HG02970 (cell line): Measurements from ENCODE around the gene ATP2B2.

Source experiments
- ATAC-seq: cut with Tn5 transposase; IDR thresholded peaks from one replicate; pipeline ENCODE4 v1.9.1; 2021; ENCODE audit warnings: mild to moderate bottlenecking, moderate library complexity, moderate number of reproducible peaks; ENCODE audit not compliant: unreplicated experiment, low FRiP score

The ATP2B2 gene

DNA sequence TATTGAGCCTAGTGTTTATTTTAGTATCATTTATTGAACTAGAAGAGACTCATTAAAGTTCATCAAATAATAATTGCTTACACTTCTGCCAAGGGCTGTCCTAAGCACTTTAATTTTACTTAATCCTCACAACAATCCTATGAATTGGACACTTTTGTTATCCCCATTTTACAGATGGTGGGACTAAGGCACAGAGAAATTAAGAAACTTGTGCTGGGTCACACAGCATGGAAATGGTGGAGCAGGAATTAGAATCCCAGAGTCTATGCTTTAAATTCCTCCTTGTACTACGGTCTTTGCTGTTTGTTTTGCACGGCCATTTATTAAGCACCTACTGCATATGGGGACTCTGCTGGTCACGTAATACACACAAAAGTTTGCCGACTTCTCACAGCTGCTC is 7.9 kb downstream of the ATP2B2 start:
- no peak for ATAC-seq

DNA sequence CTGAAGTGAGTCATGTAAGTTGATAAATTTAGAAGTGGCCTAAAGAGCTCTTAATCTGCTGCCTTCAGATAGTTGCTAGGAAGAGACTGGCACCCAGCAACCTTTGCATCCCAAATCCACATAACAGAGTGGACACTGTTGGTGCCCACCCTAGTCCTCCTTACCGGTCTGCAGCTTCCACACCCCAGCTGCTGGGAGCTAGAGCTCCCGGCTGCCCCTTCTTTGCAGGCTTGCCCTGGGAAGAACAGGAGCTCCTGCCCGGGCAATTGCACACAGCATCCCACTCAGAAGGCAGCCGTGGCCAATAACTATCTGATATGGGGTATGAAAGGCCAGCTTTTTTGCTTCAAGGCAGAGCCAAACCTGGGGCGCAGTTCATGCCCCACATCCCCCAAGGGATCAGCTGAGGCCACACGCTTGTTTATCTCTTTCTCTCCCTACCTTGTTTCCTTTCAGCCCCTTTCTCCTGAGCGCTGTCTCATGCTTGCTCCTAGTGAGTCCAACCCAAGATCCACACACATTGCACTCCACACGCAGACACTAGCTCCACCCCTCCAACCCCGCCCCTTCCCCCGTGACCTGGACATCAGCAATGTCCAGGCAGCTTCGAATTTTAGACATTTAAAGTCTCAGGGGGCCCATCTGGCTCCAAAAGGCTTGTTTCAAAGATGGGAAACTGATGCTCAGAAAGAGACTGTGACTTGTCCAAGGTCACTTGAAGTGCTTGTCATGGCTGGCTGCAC is 9.1 kb downstream of the ATP2B2 start:
- ATAC-seq, result no peak

GRCh38 chr3:10495614-10496013 is 9.8 kb downstream of the ATP2B2 start:
- no peak for ATAC-seq

GRCh38 chr3:10495003-10495402 is 10.4 kb downstream of the ATP2B2 start:
- ATAC-seq, result no peak

DNA sequence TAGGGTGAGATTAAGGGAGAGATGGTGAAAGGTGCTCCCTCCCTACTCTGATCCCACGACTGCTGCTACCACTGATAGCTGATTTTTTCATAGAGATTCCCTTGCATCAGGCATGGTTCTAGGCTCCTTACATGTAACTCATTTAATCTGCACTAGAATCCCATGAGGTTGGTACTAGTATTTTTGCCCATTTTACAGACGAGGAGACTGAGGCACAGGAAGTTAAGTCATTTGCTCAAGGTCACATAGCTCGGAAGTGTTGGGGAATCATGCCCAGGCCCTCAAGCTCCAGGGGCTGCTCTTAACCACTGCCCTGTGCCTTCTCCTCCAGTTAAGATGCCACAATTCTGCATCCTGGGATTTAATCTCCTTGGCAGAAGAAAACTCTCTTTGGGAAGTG is 11.2 kb downstream of the ATP2B2 start:
- ATAC-seq, result no peak

DNA sequence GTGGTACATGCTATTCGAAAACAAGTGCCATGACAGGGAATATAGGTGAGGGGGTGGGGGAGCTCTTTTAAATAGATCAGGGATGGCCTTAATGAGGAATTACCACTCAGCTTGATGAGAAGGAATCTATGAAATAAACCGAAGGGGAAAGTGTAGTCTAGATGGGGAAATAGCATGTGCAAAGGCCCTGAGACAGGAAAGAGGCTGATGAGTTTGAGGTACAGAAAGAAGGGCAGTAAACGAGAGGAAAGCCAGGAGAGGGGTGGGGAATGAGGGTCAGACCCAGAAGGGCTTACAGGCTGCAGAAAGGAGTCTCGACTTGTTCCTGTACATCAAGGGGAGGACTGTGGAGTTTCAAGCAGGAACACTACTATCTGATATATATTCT is 12.2 kb downstream of the ATP2B2 start:
- no peak for ATAC-seq

- ATAC-seq, result no peak
Observed at GRCh38 chr3:10492364-10493201, 12.8 kb downstream of the ATP2B2 start.

- no peak for ATAC-seq
Observed at GRCh38 chr3:10489746-10490483, 15.5 kb downstream of the ATP2B2 start.

DNA sequence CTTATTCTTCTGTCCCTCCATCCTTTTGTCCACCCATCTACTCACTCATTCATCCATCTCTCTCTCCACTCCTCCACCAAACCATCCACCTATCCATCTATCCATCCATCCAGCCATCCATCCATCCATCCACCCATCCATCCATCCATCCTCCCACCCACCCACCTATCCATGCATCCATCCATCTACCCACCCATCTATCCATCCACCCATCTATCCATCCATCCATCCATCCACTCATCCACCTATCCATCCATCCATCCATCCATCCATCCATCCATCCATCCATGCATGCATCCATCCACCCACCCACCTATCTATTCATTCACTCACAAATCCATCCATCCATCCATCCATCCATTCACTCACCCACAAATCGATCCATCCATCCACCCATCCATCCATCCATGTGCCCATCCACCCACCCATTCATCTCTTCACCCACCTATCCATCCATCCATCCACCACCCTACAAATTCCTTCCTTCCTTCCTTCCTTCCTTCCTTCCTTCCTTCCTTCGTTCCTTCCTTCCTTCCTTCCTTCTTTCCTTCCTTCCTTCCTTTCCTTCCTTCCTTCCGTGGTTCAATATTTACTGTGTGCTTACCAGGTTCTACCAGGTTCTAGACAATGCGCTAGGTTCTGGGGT is 17.3 kb downstream of the ATP2B2 start:
- ATAC-seq, result no peak

- no peak for ATAC-seq
Observed at GRCh38 chr3:10485806-10486205, 19.6 kb downstream of the ATP2B2 start.

DNA sequence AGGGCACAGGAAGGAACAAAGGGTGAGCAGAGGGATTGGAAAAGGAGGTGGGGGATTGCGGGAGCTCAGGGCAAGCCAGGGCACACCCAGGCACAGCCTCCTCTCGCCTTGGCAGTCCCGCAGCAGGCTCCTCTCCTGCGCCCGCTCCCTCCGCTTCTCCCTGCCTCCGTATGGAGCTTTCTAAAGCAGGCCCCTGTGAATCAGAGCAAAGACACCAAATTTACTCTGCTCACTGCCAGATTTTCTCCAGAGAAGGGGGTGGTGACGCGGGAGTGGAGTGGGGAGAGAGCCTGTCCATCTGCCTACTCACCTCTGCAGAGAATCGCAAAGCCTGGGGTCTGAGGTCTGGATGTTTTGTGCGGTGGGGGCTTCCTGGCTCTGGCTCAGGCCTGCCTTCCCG is 20.0 kb downstream of the ATP2B2 start:
- ATAC-seq, result no peak

DNA sequence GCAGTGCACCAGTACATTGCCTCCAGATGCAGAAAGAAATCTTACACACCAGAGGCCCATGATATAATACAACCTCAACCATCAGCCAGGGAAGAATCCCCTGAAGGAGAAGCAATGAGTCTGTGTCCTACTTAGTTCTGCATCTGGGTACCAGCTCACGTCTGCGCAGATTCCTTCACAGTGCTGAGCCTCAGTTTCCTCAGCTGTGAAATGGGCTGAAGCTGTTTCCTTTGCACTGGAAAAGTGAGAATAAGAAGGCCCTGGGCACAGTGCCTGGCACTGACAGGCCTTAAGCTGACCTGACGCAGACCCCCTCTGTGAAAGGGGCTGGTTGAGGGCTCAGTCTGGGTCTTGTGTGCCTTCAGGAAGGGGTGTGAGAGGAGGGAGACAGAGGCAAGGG is 20.7 kb downstream of the ATP2B2 start:
- ATAC-seq, result no peak

DNA sequence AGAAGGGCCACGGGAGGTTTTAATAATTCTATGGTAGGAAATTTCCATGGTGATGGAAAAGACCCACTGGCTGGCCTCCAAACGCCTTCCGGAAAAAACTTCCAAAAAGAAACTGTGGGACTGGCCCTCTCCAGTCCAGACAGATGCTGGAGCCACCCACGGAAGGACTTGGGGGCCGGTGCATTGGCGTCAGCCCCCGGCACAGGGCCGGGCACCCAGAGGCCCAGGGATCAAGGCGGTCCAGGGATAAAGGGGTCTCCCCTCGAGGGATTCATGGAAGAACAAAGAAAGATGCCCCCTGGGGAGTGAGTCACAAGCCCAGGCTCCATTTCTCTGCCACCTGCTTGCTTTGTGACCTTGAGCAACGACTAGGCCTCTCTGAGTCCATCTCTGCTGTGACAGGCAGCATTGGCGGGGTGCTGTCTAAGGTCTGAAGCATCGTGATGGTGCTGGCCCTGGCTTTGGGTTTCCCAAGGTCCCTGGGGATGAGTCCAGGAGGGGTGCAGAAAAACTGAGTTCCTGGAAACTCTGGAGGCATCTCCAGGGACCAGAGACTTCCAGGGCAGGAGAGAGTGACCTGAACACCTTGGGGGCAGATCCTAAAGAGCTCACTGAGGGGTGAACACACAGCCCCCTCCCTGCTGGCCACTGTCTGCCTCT is 21.6 kb downstream of the ATP2B2 start:
- no peak for ATAC-seq

DNA sequence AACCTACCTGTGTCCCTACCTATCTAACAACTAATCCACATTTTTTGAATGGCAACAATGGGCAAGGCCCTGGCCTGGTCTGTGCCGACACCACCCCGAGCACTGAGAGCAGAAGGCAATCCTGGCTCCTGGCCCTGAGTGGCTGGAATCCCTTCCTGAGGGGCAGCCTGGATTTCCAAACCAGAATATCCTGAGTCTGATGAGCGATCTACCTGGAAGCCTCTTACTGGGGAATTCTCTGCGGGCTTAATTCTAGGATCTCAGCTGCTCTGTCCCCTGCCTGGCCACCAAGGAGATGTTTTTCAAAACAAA is 22.1 kb downstream of the ATP2B2 start:
- no peak for ATAC-seq

- no peak for ATAC-seq
Observed at GRCh38 chr3:10482631-10483363, 22.6 kb downstream of the ATP2B2 start.

DNA sequence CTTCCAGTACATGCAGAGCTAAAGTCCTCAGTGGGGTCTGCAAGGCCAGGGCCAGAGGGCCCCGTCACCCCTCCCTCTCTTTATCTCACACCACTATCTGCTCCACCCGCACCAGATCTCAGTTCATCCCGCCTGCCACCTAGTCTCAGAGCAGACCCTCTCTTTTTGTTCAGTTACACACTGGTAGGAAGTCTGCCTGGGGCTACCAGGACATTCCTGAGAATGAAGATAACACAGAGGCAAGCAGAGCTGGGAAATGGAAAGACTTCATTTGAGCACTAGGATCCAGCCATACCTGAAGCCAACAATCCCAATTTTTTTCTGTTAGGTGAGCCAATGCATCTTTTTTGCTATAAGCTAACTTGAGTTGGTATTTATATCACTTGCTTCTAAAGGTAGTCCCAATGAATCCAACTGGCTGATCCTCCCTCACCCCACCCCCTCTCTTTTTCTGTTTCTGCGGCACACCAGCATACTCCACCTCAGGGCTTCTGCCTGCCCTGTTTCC is 24.5 kb downstream of the ATP2B2 start:
- no peak for ATAC-seq

DNA sequence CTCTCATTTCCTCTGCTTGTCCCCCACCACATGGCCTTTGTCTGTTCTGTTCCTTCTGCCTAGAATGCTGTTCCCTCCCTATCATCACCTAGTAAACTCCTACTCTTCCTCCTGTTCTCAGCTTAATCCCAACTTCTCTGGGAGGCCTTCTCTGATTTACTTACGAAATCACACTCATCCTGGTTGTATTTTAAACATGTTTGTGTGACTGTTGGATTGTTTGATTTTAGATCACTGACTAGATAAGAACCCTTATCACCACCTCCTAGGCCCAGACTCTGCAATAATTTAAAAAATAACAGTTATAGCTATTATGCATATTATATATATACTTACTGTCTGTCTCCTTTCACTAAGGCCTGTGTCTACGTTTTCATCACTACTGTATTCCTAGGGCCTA is 26.1 kb downstream of the ATP2B2 start:
- no peak for ATAC-seq

GRCh38 chr3:10475983-10476382 is 29.4 kb downstream of the ATP2B2 start:
- no peak for ATAC-seq

DNA sequence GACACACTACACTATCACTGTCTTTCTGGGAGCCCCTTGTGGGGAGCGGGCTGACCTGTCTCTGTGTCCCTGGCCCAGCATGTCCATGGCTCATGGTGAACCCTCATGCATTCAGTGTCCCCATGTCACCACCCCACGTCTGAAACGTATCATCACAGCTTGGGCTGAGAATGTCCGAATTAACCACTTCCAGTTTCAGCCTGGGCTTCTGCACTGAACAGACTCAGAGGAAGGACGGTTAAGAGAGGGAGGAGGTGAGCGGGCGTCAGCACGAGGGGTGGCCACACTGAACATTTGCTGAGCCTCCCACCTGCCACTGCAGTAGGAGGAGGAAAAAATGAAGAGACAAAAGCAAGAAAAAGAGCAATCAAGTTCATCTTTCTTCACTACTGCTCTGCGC is 30.5 kb downstream of the ATP2B2 start:
- ATAC-seq, result no peak

DNA sequence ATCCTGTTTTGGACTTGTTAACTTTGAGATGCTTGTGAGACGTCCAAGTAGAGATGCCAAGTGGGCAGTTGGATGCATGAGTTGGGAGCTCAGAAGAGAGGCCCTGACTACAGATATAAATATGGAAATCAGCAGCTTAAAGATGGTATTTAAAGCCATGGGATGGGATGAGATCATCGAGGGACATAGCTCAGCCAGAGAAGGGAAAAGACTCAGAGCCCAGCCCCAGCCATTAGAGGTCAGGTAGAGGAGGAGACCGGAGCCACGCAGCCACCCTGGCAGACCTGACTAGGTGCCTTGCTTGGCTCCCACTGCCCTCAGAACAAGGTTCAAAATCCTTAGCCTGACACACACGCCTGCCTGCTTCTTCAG is 31.1 kb downstream of the ATP2B2 start:
- no peak for ATAC-seq
